AG08396 (cell line): Measurements from ENCODE around the gene RBM26.

ENCODE experiments used
- DNase-seq: peaks from one replicate; pipeline ENCODE4 v3.0.0; 2012; ENCODE audit warnings: low spot score, mixed read lengths

Gene RBM26

DNA sequence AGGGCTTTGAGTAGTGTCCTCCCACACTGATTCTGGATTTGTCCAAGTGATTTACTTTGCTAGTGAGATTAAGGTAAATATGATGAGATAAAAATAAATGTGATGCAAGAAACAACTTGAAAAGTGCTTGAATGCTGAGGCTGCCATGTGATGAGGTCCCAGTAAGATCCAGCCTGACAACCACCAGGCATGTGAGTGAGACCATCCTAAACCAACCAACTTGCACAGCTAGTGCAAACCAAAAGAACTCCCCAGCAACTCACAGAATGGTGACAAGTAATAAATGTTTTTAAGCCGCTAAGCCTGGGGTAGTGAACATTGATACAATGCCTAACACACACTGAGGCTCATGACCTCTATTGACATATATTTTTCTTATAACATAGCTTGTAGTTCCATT is 13.3 kb upstream of the RBM26 start:
- DNase-seq: no peak

DNA sequence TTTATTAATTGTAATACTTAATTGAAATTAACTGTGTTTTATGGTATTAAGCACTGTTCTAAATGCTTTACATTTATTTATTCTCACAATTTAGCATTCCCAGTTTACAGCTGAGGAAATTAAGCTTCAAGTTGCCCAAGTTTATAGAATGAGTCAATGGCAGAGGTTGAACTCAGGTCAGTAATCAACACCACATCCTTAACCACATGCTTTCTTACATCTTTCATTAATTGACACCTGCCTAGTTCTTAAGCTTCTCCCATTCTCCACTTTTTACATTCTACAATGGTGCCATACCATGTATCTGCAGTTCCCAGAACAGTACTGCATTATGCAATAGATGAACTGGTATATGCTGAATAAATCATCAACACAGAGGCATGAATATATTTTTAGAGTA is 11.7 kb upstream of the RBM26 start:
- no peak for DNase-seq

DNA sequence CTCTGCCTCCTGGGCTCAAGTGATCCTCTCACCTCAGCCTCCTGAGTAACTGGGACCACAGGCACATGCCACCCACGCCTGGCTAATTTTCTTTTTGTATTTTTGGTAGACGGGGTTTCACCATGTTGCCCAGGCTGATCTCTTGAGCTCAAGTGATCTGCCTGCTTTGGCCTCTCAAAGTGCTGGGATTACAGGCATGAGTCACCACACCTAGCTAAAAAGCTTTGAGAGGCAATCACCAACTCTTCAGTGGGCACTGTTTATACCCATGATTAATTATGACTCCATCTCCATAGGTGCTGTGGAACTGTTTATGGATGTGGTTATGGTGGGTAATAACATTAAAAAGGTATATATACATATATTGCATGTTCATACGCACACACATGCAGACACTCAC is 7.5 kb upstream of the RBM26 start:
- no peak for DNase-seq

DNA sequence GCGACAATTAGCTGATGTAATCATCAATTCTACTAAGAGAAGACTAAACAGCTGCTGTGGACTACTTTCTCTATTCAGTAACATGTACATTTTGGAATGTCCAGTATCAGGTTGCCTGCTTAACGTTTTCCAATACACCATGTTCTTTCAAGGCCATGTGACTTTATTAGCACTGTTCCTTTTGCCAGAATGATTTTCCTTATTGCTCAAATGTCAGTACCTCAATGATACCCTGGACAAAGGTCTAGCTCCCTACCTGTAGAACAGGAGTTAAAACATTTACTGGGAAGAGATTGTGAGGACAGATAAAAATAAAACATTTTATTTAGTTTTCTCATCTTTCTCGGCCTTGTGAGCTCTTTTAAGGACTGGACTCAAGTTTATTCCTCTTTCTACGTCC is 3.8 kb upstream of the RBM26 start:
- DNase-seq: no peak

DNA sequence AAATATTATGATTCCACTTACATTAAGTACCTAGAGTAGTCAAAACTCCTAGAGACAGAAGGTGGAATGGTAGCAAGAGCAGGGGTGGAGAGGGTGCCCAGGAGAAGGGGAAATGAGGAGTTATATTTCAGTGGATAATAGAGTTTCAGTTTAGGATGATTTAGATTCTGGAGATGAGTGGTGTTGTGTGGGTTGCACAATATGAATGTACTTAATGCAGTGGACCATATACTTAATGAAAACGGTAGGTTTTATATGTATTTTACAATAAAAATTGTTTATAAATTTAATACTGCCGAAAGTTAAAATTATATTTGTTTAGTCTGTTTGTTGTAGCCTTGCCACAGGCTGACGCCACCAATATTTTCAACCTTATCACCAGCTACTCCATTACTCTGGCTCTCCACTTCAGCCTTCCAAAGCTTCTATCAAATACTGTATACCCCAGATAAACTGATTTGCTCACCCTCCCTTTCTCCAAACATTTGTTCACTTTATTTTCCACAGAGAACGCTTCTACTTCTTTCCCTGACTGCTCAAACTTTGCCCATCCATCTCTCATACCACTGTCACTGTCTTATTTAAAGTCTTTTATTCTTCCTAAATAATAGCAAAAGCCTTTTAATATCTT is 1.4 kb upstream of the RBM26 start:
- DNase-seq: no peak

DNA sequence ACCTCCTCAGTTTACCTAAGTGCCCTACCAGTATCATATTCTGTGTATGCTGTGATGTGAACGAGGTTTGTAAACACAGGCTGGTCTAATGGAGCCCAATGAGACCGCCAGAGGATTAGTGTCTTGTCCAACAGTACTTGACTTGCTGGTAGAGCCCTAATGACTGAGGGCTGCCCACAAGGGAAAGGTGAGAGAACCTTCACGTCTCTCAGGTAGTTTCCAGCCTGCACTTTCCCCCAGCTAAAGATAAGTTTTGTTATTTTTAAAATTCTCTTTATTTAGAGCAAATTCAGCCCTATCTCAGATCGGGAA is 498 bp upstream of the RBM26 start:
- no peak for DNase-seq

DNA sequence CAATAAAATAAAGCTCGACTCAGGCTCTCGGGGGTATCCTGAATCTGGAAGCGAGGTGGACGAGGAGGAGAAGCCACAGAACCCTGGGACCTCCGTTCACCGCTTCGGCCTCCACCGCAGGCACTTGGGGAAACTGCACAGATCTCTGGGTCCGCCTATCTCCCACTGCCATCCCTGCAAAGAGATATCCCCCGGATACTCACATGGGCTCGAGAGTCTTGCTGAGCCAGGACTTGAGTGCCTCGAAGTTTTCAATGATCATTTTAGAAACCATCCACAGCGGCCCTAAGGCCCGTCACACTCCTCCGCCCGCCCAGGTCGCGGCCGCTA is 589 bp downstream of the RBM26 start:
- no peak for DNase-seq

DNA sequence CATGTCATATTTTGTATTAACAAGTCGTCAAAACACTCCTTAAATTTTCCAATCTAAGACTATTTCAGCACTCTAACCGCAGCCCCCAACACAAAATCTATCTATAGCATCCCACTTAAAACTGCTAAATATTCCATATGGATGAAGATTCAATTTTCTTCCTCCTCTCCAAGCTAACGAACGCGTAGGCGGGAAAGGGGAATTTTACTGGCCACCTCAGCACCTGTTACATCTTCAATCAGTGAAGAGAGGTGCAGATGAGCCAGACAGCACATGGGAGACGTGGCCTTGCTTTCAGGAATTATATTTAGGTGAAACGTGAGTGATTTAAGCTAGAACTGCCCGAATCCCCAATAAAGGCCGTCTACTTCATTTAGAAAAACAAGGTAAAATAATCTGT is 1.1 kb downstream of the RBM26 start:
- no peak for DNase-seq

DNA sequence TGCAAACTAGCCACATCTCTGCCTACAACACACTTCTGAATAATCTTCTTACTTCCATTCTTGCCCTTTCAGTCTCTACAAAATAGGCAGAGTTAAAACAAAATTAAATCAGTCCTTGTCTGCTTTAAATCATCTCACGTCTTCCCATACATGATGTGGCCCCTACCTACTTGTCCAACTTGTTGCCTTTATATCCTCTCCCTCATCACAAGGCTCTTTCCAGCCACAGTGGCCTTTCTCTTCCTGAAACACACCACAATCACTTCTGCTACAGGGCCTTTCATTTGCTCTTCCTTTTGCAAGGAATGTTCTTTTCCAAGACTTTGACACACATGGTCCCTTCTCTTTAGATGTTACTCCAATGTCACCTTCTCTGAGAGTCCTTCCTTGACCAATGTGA is 1.7 kb downstream of the RBM26 start:
- no peak for DNase-seq

DNA sequence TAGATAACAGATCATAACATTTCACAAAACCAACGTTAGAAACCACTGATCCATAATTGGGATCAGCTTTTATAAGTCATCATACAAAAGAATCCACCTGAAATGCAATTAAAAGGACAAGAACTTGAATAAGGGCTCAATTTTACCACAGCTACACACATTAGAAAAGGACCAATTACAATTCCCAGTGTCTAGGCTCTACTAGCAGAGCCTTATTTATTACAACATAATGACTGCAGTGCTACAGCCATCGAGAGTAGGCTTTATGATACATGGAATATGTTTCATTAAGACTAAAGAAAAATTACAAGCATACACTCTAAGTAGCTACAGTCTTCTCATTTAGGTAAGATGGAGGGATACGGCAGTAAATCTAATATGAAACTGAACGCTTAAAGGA is 2.9 kb downstream of the RBM26 start:
- no peak for DNase-seq

DNA sequence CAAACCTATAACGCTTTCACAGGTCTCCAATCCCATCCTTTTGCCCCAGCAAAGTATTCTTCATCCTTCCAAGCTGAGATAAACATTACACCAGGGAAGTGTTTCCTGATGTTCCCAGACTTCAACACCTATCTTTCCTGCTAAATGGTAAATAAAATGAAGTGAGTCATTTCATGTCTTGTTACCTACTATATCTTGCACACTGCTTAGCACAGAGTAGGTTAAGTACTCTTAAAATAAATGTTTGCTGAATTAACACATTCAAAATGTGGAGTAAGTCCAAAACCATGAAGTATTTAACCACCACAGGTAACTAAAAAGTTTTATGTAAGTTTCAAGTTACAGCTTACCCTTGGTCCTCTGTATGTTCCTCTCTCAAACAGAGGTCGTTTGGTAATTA is 3.4 kb downstream of the RBM26 start:
- DNase-seq: no peak

DNA sequence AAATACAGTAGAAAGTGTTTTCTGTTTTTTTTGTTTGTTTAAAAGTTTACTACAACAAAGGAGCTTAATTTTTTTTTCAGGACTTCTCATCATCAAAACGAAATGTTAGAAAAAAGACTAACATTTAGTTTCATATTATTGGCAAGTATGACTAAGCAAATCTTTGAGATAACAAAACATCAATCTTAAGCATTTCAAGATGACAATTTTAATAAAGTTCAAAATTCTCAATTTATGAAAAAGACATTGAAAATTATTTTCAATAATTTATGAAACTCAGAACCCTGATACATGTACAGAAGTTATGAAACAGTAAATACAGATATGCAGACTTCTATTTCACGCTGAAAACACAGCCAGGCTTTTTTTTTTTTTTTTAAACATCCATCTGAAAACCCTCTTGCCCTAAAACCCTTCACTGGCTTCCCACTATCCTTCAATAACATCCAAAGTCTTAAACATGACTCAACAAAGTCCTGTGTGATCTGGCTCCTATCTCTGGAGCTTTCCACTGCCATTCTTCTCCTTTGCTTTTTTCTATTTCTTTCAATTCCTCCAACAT is 3.9 kb downstream of the RBM26 start:
- DNase-seq: no peak

DNA sequence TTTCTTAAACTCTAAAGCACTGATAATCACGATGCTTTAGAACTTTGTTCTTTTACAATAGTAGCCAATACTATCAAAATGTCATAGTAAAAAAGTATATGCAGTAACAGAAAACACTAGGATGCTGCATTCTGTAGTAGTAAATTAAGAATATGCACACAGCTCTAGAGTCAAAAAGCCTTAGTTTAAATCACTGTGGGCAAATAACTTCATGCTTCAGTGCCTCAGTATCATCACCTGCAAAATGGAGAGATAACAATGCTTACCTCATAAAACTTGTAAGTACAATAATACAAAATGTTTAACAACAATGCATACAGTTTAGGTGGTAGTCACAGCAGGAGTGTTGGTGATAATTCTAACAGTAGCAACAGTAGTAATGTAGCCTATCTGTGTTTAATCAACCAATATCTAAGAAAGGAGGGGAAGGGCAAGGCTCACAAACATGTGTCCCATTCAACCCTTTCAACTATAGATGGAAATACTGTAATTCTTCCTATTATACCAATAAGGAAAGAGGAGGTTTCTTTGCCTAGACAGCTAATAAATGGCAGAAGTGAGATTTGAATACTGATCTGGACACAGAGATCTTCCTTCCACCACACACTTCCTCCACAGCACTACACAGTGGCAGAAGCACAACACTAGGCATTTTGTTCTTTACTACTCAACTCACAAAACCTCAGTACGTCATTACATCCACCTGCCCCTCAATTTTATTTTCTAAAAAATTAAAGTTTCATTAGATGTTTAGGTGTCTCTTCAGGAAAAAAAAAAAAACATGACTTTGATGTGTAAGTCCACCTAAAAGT is 4.6 kb downstream of the RBM26 start:
- DNase-seq: no peak

DNA sequence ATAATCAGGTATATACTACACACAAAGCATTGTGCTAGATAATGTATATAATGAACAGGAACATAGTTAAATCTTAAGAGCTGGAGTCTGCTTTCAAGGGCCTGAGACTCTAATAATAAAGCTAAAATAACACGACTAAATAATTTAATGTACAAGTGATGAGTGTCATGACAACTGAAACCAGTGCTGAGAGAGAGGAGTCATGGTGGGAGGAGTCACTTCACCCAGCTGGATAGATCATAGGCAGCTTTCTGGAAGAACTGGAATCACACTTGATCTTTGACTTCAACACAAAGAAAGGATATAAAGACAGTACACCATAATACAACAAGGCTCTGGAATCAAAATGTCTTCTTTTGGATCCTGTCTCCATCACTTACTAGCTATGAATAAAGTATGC is 7.1 kb downstream of the RBM26 start:
- peak; percentile 28 for DNase-seq

DNA sequence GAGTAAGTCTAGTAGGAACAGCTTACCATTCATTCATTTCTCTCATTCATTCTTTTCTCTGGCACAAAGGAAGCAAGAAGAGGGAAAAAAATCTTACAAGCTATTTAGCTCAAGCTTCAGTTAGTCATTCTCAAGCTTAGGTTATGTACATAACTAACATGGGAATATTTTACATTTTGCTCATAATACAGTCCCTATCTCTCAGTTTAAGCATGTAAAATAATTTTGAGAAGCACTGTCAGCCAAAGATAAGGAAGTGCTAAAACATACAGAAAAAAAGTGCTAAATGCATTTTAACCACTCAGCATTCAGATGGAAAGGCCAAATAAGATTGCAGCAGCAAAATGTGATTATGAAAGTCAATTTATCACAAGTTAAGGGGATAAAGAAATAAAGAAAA is 7.9 kb downstream of the RBM26 start:
- no peak for DNase-seq

DNA sequence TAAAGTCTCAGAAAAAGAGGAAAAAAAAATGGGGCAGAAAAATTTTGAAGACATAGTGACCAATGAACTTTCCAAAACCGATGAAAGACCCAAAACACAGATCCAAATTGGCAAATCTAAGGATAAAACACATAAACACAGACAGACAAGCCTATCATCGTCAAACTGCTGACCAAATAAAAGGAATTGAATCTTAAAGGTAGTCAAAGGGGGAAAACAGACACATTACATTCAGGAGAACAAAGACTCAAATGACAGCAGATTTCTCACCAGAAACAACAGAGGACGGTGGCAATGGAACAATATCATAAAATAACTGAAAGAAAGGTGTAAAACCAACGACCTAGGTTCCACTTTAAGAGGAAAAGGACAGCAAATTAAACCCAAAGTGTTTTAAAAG is 10.2 kb downstream of the RBM26 start:
- DNase-seq: no peak

DNA sequence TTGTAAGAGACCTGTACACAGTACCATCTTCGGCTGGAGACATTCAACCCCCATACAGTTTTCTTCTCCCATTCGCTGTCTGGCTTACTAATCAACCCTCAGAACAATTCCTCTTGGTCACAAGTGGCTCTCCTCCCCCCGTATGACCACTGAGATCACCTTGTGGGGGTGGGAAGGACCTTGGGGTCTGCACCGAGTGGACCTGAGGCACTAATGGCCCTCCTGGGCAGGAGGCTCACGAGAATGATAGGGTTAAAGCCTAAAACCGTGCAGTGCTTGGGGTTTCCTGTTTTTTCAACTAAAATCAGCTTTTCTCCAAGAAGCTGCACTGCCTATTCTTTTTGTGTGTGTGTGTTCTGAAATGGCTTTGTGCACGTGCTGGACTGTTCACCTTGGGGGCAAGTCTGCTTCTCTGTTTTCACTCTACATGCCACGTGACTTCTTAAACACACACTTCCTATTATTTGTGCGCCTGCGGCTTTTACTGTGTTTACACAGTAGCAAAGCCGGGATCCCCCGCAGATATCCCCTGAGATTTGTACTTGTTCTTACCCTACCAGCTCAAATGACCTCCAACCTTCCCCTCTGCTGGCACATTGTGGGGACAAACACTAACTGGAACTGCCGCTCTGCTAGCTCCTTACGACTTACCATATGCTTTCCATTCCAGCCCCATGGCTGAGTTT is 12.3 kb downstream of the RBM26 start:
- DNase-seq: no peak

DNA sequence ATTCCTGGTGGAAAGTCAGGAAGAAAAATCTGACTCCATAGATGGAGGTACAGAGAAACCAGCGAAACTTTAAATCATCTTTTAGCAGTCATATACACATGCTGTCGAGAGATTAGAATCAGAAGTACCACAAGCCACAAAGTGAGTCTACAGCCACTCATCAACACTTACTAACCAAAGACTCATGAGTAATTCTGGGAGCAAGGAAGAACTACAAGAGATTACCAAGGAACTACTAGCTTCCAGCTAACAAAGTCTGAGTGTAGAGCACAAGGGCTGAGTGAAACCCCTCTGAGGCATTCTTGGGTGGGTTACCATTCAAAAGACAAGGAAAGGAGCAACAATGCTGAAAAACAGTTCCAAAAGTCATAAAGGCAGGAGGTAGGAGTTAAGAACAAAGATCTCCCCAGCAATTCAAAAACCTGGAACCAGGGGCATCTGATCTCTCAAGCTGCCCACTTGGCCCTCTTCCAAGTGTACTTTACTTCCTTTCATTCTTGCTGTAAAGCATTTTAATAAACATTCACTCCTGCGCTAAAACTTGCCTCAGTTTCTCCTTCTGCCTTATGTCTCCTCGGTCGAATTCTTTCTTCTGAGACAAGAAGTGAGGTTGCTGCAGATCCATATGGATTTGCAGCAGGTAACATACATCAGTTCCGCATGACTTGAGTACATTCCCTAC is 13.0 kb downstream of the RBM26 start:
- DNase-seq: no peak

DNA sequence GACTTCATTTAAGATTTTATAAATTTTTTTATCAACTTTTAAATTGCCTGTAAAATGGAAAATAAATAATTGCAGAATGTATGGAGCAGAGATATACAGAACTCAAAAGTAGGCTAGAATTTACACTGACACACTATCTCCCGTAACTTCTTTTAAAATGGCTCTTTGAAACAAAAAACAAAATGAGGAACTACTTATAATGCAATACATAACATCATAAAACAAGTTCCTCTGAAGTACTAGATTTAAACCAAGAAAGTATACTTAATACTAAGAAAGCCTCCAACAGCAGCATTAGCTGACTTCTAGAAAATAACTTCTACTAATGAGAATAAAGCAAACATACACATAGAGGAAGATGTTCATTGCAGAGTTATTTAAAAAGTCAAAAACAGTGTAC is 17.0 kb downstream of the RBM26 start:
- DNase-seq: no peak

DNA sequence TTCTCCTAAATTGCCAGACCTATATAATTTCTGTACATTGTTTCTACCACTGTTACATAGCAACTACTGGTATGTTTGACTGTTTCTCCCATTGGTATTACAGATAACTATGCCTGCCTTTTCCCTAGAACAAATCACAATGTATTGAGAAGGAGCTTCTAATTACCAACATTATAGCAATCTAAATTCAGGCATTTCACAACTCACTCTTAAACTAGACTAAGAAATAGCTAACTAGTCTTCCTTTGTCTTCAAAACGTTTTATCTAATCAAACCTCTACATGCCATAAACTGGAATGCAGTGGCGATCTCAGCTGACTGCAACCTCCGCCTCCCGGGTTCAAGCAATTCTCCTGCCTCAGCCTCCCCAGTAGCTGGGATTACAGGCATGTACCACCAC is 18.2 kb downstream of the RBM26 start:
- DNase-seq: no peak

DNA sequence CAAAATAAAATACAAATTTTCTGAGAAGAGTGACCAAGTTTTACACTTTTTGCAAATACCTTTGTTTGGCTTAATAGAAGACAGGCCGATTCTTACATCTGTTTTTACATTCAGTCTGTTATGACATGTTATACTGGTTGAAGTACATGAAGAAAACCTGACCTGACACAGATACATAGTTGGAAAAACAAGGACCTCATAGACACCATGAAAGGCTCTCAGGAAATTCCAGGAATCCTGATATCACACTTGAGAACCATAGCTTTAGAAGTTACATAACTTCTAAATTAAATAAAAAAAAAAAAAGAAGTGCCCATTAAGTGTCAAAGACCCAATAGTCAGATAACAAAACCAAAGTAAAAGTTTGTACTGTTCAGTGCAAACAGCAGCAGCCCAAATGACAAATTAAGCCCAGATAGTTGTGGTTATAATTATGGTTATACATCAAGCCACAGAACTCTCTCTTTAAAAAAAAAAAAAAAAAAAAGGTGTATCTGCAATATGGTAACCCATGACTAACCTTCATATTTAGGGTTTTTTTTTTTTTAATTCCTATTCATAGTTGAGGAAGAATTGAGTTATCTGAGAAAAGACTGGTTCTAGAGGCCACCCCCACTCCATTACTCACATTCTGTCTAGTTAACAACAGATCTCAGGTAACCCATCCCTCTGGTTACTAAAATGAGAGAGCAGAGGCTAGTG is 19.8 kb downstream of the RBM26 start:
- no peak for DNase-seq

DNA sequence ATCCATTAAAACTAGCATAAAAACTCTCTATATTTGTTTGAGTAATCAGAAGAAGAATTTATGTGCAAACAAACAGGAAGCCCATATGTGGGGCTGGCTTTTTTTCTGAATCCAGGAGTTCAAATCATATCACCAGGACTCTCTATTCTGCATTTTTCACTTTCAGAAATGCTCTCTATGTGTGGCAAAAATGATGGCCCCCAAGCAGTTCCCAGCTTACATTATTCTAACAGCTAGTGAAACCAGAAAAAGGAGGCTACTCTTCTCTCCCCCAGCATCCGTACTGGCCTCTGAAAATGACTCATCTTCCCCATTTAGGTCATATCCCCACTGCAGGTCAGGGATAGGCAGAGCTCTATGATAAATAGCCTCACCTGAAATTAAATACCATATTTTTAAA is 20.4 kb downstream of the RBM26 start:
- no peak for DNase-seq
